Ectodermal cell (in vitro differentiated cells): ENCODE results near the gene STAT4.

ENCODE experiments used
- H3K27ac ChIP-seq: 2 replicates; pipeline ENCODE4 v1.7.0; 2013; ENCODE audit warnings: mild to moderate bottlenecking, low read depth, low read length; ENCODE audit not compliant: insufficient read depth, poor library complexity, severe bottlenecking
- H3K27me3 ChIP-seq: 2 replicates; pipeline ENCODE4 v1.7.0; 2013; ENCODE audit warnings: mild to moderate bottlenecking, low read length; ENCODE audit not compliant: insufficient read depth, control insufficient read depth, poor library complexity, severe bottlenecking
- H3K36me3 ChIP-seq: one replicate; pipeline ENCODE4 v1.7.0; 2013; ENCODE audit warnings: low read length; ENCODE audit not compliant: control insufficient read depth, insufficient read depth
- H3K4me1 ChIP-seq: one replicate; pipeline ENCODE4 v1.7.0; 2013; ENCODE audit warnings: low read length; ENCODE audit not compliant: control insufficient read depth, insufficient read depth
- H3K4me3 ChIP-seq: 2 replicates; pipeline ENCODE4 v1.7.0; 2013; ENCODE audit warnings: low read depth, low read length, control low read depth; ENCODE audit not compliant: insufficient read depth
- H3K9me3 ChIP-seq: 2 replicates; pipeline ENCODE4 v1.7.0; 2013; ENCODE audit warnings: mild to moderate bottlenecking, low read length, moderate library complexity; ENCODE audit not compliant: control insufficient read depth
- WGBS, 2 experiments: methylation state at CpG; one replicate each; pipeline ENCODE4 v1.1.7; 2013; ENCODE audit warnings: missing lambda C conversion rate in 2 of 2; 5-methylcytosine and 5-hydroxymethylcytosine counted together

Gene STAT4

DNA sequence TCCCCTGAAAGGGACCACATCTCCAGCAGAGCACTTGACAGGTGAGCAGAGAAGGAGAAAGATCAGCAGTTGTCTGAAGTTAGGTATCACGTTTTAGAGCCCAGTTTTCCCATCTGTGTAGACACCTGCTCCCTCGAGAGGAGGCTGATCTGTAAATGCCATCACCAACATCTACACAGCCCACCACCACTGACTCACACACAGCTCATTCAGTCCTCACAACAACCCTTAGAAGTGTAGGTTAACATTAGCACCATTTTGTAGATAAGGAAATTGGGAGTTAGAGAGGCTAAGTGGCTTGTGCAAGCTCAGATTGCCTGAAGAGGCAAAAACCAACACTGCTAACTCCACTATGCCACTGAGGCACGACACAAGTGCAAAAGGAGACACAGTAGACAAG lies 99.6 kb downstream of the STAT4 start:
- WGBS, 2 experiments: 76 to 77% methylated on average over 3 of the region's 3 CpGs
- no peaks in the 10 kb centered on the region for H3K9me3 ChIP-seq
- H3K36me3 ChIP-seq: no peaks in the 10 kb centered on the region
- no peak overlapping the region for H3K27ac ChIP-seq
- no peaks in the 10 kb centered on the region for H3K4me1 ChIP-seq
- H3K4me3 ChIP-seq: no peak overlapping the region
- no peaks in the 10 kb centered on the region for H3K27me3 ChIP-seq

DNA sequence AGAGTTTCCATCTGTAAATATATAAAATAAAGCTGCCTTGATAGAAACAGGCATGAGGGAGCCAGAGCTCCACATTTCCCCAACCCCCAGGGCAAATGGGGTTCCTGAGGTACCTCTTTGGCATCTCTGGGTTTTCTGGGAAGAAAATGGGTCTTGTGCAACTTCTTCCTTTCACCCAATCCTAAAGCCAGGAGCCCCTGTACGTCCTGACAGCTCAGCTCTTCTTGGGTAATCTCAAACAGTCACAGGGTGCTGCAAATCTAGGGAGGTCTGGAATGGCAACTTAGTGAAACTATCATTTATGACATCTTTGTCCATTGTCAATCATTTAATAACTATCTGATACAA lies 100.2 kb downstream of the STAT4 start:
- WGBS, 2 experiments: 59 to 64% methylated on average over 1 of the region's 1 CpG
- H3K4me3 ChIP-seq: no peak overlapping the region
- no peak overlapping the region for H3K27ac ChIP-seq
- H3K4me1 ChIP-seq: no peaks in the 10 kb centered on the region
- H3K27me3 ChIP-seq: no peaks in the 10 kb centered on the region
- H3K9me3 ChIP-seq: no peaks in the 10 kb centered on the region
- no peaks in the 10 kb centered on the region for H3K36me3 ChIP-seq

DNA sequence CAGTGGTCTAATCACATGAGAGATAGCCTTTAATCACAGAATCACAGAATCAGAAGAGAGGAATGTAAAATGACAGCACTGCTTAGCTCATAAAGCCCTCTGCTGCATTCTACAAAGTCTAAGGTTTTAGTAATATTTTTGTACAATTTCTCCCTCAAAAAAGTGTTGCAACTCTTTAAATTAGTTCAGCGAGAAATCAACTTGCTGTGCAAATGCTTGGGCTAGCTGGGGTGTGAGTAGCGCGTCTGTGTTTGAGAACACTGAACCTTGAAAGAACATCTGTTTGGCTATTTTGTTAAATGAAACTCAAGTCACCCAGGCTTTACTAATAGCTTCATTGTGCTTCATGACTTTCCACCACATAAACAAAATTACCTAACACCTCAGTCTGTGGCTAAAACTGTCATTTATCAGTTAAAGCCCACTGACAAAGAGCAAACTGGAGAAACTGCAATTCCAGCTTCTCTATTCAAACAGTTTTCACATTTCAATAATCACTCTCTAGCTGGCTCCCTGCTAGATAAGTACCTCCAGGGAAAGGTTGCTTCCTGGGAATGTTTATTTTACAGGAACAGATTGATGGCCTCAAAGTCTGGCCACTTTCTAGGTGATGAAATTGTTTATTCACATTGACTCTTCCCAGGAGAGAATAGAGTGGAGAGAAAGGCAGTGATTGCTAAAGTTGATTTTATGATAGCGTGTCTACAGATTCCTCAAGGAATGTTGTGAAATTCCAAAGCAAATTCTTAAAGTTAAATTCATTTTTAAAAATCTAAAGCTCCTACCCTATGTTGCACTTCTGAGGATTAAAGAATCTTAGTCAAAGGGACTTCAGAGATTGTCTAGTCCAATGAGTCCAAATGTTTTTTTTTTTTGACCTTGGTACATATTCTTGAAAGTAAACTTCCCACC lies 100.8 kb downstream of the STAT4 start:
- Histone ChIP-seq H3K27ac (no peak overlapping the region), H3K27me3 (no peaks in the 10 kb centered on the region), H3K36me3 (no peaks in the 10 kb centered on the region), H3K9me3 (no peaks in the 10 kb centered on the region), H3K4me1 (no peaks in the 10 kb centered on the region), H3K4me3 (no peak overlapping the region)
- 94 to 96% methylated on average over 3 to 4 of the region's 4 CpGs for WGBS, 2 experiments

DNA sequence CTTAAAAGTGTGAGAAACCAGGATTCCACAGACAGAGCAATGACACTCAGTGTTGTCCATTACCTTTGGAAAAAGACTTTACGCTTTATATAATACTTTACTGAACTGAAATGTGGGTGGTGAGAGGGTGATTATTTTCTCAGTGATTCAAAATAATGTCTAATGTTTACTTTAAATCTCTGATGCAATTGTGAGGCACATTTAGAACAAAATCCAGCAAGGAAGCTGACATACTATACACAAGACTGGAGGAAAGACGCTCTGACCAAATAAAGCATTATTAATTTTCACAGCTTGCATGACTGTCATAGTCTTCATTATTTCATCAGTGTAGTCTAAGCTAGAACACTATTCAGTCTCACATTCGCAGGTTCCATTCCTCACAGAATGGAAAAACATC lies 102.7 kb downstream of the STAT4 start:
- no peaks in the 10 kb centered on the region for H3K4me1 ChIP-seq
- H3K27ac ChIP-seq: no peak overlapping the region
- H3K9me3 ChIP-seq: no peaks in the 10 kb centered on the region
- 94% methylated on average over 3 of the region's 3 CpGs for WGBS, 2 experiments
- H3K4me3 ChIP-seq: no peak overlapping the region
- H3K36me3 ChIP-seq: no peaks in the 10 kb centered on the region
- no peaks in the 10 kb centered on the region for H3K27me3 ChIP-seq

DNA sequence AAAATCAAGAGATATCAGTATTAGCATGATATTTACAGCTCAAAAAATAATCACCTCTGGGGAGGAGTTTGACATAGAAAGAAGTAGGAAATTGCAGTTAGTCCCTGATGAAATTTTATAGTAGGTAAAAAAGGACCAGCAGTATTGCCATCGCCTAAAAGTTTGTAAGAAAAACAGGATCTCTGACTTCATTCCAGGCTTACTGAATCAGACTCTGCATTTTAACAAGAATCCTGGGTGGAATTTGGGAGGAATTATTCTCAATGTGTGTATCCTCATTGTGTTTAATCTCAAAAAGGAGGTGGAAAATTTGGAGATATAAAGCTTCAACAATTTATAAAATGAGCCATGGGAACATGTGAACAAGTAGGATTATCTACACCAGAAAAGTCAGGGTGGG lies 105.7 kb downstream of the STAT4 start:
- WGBS, 2 experiments: 89 to 94% methylated on average over 1 of the region's 1 CpG

DNA sequence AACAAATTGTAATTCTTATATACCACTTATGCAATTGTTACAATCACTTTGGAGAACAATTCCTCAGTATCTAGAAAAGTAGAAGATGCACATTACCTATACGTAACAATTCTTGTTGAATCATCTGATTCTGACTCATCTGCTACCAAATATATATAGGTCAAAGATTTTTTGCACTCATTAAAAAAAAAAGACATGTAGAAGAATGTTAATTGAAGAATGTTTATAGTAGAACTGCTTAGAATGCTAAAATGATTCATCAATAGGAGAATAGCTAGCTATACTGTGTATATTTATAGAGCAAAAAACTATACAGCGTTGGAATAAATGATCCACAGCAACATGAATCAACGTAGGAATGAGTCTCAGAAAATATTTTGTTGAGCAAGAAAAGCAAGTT lies 107.4 kb downstream of the STAT4 start:
- 94 to 100% methylated on average over 1 to 2 of the region's 3 CpGs for WGBS, 2 experiments
- no peaks in the 10 kb centered on the region for H3K36me3 ChIP-seq
- no peaks in the 10 kb centered on the region for H3K9me3 ChIP-seq

More for the DNA sequence above, 105.7 kb downstream of the STAT4 start:
- Histone ChIP-seq H3K27me3 (no peaks in the 10 kb centered on the region), H3K9me3 (no peaks in the 10 kb centered on the region), H3K4me3 (no peak overlapping the region), H3K27ac (no peak overlapping the region), H3K4me1 (no peaks in the 10 kb centered on the region), H3K36me3 (no peaks in the 10 kb centered on the region)

DNA sequence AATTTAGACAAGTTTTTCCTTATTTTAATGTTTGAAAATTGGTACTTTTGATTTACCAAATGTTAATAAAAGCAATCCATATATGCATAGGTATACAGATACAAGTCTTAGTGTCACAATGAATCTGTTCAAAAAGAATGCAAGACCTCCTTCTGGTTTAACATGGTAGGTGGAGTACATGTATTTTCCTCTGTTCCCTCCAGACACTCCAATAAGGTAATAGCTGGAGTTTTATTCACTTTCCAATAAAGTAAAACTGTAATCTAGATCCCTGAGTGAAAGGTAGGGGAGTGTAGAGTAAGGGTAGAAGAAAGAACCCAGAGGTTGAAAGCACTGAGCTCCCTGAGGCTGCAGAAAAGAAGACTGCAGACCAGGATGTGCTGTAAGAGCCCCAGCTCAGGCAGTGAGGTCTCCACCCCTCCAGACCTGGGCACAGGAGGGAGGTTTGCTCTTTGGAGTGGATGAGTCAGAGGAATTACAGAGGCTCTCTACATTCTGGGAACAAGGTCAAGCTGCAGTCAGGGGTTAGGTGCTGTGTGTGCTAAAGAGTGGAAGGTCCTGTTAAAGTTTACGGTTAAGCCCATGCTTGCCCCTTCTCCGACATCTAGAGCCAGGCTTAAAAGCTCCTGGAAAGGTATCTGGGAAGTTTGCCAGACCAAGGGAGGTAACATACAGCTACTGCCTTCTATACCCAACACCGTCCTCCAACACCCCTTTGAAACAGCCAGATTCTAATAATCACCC lies 109.2 kb downstream of the STAT4 start:
- Histone ChIP-seq H3K36me3 (no peaks in the 10 kb centered on the region), H3K27ac (no peak overlapping the region), H3K4me1 (no peaks in the 10 kb centered on the region), H3K9me3 (no peaks in the 10 kb centered on the region), H3K27me3 (no peaks in the 10 kb centered on the region), H3K4me3 (no peak overlapping the region)
- WGBS, 2 experiments: 90% methylated on average over 3 of the region's 3 CpGs

More for the DNA sequence above, 107.4 kb downstream of the STAT4 start:
- Histone ChIP-seq H3K4me3 (no peak overlapping the region), H3K27me3 (no peaks in the 10 kb centered on the region), H3K27ac (no peak overlapping the region), H3K4me1 (no peaks in the 10 kb centered on the region)

DNA sequence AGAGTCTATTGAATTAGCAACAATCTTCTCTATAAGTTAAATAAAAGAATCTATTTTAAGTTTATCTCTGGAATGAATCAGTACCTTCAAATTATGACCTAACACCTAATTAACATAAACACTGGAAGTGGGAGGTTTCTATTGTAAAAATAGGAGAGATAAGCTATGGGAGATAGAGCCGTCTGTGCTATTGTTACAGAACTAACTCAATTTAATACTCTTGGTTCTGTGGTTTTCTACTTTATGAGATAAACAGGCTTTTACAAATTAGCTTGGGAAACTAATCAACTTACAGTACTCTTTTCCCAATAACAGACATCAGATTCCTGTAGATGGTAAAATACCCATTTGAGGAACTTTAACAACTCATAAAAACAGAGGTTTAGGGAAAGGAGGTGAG lies 111.2 kb downstream of the STAT4 start:
- H3K4me3 ChIP-seq: no peak overlapping the region
- WGBS, 2 experiments: 100% methylated on average over 1 of the region's 1 CpG; no CpG with 5 or more reads in 1 of the 2 experiments
- no peak overlapping the region for H3K27ac ChIP-seq
- H3K27me3 ChIP-seq: no peaks in the 10 kb centered on the region
- no peaks in the 10 kb centered on the region for H3K9me3 ChIP-seq
- H3K36me3 ChIP-seq: no peaks in the 10 kb centered on the region
- no peaks in the 10 kb centered on the region for H3K4me1 ChIP-seq

DNA sequence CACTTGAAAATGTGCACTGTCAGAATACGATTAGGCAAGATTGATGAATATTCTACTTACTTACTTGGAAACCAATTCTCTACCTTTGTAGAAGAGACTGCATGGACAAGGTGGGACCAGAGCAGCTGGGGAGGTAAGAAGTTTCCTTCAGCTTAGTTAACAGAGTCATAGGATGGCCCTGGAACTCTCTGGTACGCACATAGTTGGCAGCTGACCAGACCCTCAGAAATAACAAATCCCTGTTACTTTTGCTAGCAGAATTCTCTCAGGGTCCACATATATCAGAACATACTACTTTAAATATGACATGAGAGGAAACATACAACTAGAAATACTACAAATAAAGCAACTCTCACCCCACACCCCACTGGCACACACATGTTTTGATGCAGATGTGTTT lies 112.1 kb downstream of the STAT4 start:
- WGBS, 2 experiments: 92 to 98% methylated on average over 2 of the region's 2 CpGs
- H3K9me3 ChIP-seq: no peaks in the 10 kb centered on the region
- H3K36me3 ChIP-seq: no peaks in the 10 kb centered on the region
- no peaks in the 10 kb centered on the region for H3K4me1 ChIP-seq
- no peaks in the 10 kb centered on the region for H3K27me3 ChIP-seq
- H3K27ac ChIP-seq: no peak overlapping the region
- H3K4me3 ChIP-seq: no peak overlapping the region

DNA sequence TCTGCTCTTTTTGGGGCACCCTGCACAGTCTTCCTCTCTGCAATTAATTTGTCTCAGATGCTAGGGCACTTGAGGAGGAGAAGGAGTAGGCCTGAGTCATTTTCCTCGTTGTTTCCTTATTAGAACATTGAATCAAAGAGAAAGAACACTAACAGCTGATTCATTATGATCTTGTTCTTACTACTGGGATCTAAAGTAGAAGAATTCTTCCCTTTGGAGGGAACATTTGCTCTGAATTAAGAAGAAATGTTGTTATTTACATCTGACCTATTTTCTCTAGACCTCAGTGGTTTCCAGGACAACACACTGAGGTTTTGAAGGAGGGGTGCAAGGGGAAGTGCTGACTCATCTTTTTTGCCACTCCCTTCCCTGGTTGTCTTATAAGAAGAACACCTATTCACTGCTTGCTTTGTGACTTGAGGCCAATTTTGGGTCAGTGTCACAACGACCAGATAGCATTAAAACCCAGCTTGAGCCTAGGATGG lies 112.5 kb downstream of the STAT4 start:
- no peak overlapping the region for H3K4me3 ChIP-seq
- H3K9me3 ChIP-seq: no peaks in the 10 kb centered on the region
- H3K27me3 ChIP-seq: no peaks in the 10 kb centered on the region
- H3K36me3 ChIP-seq: no peaks in the 10 kb centered on the region
- H3K4me1 ChIP-seq: no peaks in the 10 kb centered on the region
- 65 to 95% methylated on average over 1 to 2 of the region's 2 CpGs for WGBS, 2 experiments
- no peak overlapping the region for H3K27ac ChIP-seq
